SK-N-SH (cell line): Measurements from ENCODE around the gene TCF12. TPM values are rescaled to one million over a fixed set of nuclear protein-coding genes. Genes with fewer than 3 reads are reported as not detected.

ENCODE experiments used
- CHD2 ChIP-seq: fragments of 150-350 bp; IDR thresholded peaks from 2 replicates; pipeline ENCODE4 v1.6.1; 2018; ENCODE audit warnings: low read length; ENCODE audit not compliant: partially characterized antibody
- FOSL2 ChIP-seq: IDR thresholded peaks from 2 replicates; pipeline ENCODE4 v1.4.0; 2012; ENCODE audit warnings: low read depth, mild to moderate bottlenecking, moderate library complexity, borderline replicate concordance
- MAX ChIP-seq: IDR thresholded peaks from 2 replicates; pipeline ENCODE4 v1.4.0; 2012; ENCODE audit warnings: low read depth
- NFIC ChIP-seq: IDR thresholded peaks from 2 replicates; pipeline ENCODE4 v1.4.0; 2012; ENCODE audit warnings: borderline replicate concordance
- POLR2AphosphoS5 ChIP-seq: IDR thresholded peaks from 2 replicates; pipeline ENCODE4 v1.6.1; 2012; ENCODE audit warnings: low read depth, low read length
- RAD21 ChIP-seq: IDR thresholded peaks from 2 replicates; pipeline ENCODE4 v1.6.1; 2012; ENCODE audit warnings: mild to moderate bottlenecking, low read length
- REST ChIP-seq: IDR thresholded peaks from 2 replicates; pipeline ENCODE4 v1.6.1; 2012; ENCODE audit warnings: mild to moderate bottlenecking, low read depth, low read length, moderate library complexity
- RFX5 ChIP-seq: IDR thresholded peaks from 2 replicates; pipeline ENCODE4 v1.6.1; 2012; ENCODE audit warnings: mild to moderate bottlenecking, improper control_type of control experiment, low read length
- RXRA ChIP-seq: IDR thresholded peaks from 2 replicates; pipeline ENCODE4 v1.4.0; 2012; ENCODE audit warnings: low read depth, mild to moderate bottlenecking, borderline replicate concordance
- SIN3A ChIP-seq: IDR thresholded peaks from 2 replicates; pipeline ENCODE4 v1.6.1; 2012; ENCODE audit warnings: low read depth, mild to moderate bottlenecking, low read length, moderate library complexity, borderline replicate concordance
- TEAD4 ChIP-seq: IDR thresholded peaks from 2 replicates; pipeline ENCODE4 v1.4.0; 2012; ENCODE audit warnings: mild to moderate bottlenecking, borderline replicate concordance; ENCODE audit not compliant: insufficient read depth
- USF1 ChIP-seq: IDR thresholded peaks from 2 replicates; pipeline ENCODE4 v1.4.0; 2012; ENCODE audit warnings: low read depth, borderline replicate concordance
- USF2 ChIP-seq: fragments of 150-350 bp; IDR thresholded peaks from 2 replicates; pipeline ENCODE4 v1.6.1; 2017; ENCODE audit warnings: antibody characterized with exemption, low read length, low read depth, borderline replicate concordance
- YY1 ChIP-seq: IDR thresholded peaks from 2 replicates; pipeline ENCODE4 v1.4.0; 2012; ENCODE audit warnings: low read depth, mild to moderate bottlenecking
- polyA plus RNA-seq, 3 experiments: library from polyadenylated mRNA; depleted of rRNA; stranded (reverse); fragments of >200 nt; gene quantifications; 2 replicates each; pipeline ENCODE4 v1.2.3, GENCODE V29; 2012

The TCF12 gene
- polyA plus RNA-seq, 1 of the 3 experiments (the other 2 are of a cell fraction) = 49.6 TPM

GRCh38 chr15:57306161-57306943, 387.9 kb downstream of the TCF12 start (continued):
- TF ChIP-seq REST (0 out of 2 replicates have a peak, but pooled peaks have one; percentile 19), MAX (0 out of 2 replicates have a peak, but pooled peaks have one; percentile 33), USF1 (peak; percentile 49; the same call in 1 of the 2 replicates), RAD21 (peak; percentile 83), FOSL2 (no peak), CHD2 (no peak), POLR2AphosphoS5 (no peak), NFIC (no peak), RXRA (no peak), USF2 (peak; percentile 18; the same call in 1 of the 2 replicates), RFX5 (no peak), YY1 (no peak), TEAD4 (no peak), SIN3A (no peak)
- TF ChIP-seq, all 33 proteins: peak for 8
